Ammon's horn (tissue), 1 donor: ENCODE results near the gene ARHGEF7.

ENCODE experiments used
- DNase-seq: peaks from one replicate; pipeline ENCODE4 v3.0.0-alpha.2; 2016; ENCODE audit warnings: low spot score

Gene ARHGEF7

DNA sequence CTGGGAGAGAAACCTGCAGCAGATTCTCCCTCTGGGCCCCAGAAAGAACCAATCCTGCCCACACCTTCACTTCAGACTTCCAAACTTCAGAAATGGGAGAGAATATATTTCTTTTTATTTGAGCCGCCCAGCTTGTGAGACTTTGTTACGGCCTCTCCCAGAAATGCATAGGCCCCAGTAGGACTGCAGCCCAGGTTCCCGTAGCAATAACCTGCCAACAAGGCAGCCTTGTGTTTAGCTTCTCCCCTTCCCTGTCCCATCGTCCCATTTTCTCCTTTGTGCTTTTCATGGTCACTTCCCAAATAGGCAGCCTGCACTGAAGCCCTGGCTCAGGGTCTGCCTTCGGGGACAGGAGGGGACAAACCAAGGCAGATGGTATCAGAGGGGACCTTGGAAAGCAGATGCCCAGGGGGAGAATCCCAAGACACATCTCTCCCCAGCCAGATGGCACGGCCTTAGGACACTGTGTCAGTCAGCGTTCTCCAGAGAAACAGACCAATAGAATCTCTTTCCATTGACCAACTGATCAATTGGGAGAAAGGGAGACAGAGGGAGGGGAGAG lies 3.7 kb upstream of the ARHGEF7 start:
- no peak for DNase-seq

DNA sequence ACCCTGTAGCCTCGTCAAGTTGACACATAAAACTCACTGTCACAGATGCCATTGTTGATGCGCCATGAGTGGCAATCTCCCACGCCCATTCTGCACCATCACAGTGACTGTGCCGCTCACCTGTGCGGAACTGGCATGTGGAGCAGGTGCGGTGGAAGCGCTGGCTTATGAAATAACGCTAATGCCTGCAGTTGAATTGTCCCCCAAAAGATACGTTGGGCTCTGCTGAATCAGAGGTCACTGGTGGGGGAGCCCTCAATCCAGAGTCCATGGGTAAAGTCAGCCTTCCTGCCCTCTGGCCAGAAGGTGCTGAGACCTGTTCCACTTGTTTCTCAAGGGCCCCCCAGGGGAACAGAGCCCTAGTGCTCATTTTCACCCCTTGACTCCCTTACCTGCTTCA lies 2.9 kb upstream of the ARHGEF7 start:
- DNase-seq, result no peak

DNA sequence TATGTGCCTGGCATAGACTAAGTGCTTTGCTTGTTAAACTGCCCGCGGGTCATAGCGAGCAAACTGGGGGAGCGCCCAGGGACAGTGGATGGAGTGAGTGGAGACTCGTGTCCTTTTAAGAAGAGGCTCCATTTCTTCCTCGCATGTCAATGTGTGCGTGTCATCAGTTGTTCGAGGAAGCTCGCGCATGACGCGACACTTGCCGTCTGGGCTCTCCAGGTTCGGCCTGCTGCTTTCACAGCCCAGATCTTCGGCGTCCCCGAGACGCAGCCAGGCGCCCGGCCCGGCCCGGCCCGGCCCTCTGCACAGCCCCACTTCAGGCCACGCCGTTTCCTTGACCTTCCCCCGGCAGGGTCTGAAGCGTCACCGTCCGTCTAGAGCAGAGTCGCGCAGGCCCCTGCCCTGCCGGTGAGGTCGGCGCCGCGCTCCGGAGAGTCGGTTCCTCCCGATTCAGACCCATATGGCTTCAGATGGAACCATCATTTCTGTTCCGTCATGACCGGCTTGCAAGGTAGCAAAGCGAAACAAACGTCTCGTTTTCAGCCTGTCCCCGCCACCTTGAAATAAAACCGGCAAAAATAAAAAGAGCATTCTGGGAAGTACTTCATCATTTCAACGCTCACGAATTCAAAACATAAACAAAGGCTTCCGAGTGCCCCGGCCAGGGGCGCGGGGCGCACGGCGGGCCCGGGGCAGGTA lies 599 bp upstream of the ARHGEF7 start:
- peak; percentile 35 for DNase-seq

DNA sequence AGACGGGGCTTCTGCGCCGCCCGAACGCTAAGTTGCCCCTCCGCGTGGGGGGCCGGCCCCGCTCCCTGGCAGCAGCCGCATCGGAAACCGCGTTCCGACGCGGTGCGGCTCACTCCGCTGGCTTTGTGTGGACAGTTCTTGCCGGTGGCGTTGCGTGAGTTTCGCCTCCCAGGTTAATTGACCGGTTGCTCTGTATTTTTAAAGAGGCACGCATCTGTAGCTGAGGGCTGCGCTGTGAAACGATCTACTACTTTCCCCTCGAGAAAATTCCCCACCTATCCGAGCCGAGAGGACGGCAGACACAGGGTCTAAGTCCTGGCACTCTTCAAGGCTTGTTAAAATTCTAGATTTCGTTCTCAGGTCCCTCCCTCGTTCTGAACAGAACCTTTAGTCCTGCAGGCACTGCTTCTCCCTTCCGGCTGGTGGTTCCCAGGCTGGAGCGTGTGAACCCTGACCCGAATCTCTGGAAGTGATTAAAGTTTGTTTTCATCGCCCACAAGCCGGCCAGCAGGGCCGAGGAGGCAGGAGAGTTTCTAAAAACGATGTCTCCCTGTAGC lies 933 bp downstream of the ARHGEF7 start:
- no peak for DNase-seq

DNA sequence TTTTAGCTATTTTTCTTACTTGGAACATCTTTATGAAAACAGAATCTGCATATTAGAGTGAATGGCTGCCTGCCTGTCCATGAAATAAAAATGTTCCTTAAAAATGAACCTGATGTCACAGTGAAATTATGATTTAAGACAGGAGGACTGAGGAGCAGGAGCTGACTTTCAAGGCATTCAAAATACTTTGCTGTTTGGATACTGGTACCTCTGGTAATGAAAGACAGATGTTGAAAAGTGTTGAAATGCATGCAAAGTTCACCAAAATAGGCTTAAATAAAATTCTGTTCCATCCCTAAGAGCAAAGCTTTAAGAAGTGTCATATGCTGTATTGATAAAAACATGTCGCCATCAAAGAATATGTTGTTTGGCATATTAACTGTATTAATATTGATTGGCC lies 1.7 kb downstream of the ARHGEF7 start:
- no peak for DNase-seq

DNA sequence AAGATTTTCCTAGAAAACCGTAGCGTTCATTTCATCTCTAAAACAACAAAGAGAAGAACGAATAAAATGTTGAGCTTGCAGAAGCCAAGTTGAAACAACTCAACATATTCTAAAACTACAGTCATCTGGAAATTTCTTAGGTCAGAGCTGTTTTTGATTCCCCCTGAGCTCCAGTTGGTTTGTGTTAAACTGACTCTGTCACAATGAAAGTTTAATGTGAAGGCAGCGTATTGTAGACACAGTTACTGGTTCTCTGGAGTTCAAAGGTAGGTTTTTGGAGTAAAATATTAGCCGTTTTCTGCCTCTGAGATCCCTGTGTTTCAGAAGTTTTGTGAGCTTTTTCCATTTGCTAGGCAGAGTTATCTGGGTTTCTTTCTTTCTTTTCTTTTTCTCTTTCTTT lies 2.2 kb downstream of the ARHGEF7 start:
- no peak for DNase-seq

DNA sequence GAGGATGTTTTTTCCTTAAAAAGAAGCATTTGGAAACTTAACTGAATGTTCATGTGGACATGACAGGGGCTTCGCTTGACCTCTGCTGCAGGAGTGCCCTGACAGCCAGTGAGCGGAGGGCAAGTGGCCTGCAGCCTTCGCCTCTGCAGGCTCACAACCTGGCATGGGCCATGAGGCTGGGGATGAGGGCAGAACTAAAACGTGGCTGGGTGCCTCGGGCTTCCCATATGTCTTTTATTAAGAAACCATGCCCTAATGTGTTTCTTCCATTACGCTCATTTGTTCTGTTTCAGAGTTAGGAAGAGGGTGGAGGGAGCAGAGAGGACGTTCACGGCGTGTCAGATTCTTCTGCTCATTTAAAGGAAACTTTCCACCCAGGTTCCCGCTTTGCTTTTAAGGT lies 2.9 kb downstream of the ARHGEF7 start:
- no peak for DNase-seq

DNA sequence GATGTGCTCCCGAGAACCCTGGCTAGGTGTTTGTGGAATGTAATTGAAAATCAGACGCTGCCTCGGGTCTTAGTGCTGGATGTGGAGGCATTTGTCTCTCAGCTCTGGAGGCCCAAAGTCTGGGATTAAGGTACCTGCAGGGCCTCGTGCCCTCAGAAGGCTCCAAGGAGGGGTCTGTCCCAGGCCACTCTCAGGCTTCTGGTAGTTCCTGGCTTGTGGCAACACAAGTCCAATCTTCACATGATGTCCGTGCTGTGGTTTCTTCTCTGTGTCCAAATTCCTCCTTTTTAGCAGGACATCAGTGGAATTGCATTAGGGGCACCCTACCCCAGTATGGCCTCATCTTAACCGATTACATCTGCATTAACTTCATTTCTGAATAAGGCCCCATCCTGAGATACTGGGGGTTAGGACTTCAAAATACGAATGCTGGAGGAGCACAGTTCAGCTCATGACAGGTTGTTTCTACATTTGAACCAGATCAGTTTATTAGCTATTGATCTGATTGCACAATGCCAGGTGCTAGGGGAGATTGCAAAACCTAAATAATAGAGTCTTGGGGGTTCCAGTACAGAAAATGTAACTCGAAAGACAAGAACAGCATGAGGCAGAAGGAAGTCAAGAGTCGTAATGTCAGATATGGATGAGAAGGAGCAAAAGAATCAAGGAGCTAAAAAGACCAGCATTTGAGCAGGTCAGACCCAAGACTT lies 3.9 kb downstream of the ARHGEF7 start:
- DNase-seq, result no peak

DNA sequence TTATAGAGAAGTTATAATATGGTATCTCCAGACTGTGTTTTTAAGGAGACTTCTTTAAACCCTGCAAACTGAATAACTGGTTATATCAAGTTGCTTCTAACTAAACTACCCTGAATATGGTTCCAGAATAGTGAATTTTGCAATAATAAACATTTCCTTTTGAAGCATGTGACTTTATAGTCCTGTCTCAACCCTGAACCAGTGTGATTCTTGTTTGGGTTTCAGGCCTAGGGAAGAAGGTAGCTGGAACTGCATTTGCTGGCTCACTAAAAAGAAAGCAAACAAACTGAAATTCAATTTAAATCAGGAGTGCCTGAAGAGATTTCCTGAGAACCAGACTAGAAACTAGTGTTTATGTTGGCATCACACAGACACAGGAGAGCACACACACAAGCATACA lies 4.9 kb downstream of the ARHGEF7 start:
- DNase-seq, result no peak

DNA sequence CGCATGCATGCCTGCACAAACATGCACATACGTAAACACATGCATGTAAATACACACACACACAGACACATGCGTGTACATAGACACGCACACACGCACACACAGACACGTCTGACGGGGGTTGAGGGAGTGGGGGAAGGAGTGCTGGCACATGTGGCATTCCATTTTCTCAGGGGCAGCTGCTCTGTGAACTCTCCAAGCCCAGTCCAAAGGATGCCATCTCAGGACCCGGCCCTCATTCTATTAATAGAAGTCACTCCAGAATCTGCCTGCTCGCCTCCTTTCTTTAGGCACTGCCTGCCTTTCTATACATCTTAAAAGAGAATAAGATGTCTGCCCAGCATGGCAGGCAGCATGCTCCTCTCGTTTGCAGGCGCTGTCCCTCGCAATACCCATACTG lies 5.3 kb downstream of the ARHGEF7 start:
- no peak for DNase-seq

DNA sequence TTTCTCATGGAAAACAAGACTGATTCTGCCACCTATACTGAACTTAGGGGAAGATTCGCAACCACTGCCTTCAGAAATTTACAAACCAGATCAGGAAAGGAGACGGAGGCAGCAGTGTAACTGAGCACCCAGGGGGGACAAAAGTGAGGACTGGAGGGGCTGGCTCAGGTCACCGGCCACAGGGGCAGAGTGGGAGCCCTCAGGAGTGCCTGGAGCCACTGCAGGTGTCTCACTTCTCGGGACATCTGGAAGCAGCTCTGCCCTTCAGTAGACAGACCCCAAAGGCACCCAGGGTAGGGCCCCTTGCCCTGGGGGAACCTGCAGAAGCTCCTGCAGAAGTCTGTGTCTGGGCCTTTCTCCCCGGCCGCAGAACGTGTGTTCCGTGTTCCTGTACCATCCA lies 5.8 kb downstream of the ARHGEF7 start:
- no peak for DNase-seq

DNA sequence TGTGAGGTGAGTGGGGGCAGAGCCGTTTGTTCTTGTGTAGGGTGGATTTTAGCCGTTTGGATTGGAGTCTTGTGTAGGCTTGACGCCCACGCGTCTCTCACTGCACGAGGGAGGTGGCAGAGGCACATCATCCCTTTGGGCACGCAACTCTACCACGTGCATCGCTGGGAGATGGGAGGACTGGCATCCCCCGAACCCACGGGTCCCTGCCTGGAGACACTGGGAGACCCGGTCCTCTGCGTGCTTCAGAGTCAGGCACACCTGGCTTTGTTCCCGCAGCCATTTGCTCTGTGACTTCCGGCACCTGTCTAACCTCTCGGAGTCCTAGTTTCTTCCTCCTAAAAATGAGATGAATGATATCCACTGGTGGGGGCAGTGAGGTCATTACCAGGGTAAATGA lies 6.4 kb downstream of the ARHGEF7 start:
- DNase-seq, result no peak

DNA sequence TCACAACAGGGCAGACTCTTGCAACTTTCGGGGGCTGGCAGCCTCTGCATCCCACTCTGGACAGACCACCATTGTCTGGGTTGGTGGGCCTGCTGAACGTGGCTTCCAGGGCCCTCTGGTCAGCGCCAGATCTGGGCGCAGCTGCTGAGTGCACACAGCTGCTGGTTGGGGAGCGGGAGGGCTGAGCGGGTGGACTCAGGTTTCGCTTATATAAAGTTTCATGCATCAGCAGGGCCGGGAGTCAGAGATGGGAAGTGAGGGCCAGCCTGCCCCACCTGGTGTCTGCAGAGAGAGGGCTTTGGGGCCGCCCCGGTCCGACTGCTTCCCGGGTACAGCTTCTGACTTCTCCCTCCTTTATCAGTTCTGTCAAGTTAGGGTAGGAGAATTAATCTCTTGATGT lies 6.9 kb downstream of the ARHGEF7 start:
- DNase-seq, result no peak

DNA sequence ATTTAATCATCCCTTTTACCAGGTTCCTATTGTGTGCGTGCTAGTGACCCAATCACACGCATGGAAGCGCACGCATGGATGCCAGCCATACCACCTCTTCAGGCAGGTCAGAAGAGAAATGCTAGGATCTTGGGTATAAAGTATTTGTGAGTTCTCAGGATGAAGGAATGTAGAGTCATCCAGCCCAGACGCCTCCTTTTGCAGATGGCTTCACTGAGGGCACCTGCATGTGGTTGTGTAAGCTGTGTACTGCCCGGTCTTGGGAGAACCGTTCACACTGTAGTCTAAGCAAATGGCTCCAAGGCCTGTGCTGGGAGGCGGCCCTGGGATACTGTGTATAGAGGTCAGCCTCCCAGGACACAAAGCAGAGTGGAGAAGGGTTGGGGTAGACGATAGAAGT lies 7.5 kb downstream of the ARHGEF7 start:
- DNase-seq, result no peak

DNA sequence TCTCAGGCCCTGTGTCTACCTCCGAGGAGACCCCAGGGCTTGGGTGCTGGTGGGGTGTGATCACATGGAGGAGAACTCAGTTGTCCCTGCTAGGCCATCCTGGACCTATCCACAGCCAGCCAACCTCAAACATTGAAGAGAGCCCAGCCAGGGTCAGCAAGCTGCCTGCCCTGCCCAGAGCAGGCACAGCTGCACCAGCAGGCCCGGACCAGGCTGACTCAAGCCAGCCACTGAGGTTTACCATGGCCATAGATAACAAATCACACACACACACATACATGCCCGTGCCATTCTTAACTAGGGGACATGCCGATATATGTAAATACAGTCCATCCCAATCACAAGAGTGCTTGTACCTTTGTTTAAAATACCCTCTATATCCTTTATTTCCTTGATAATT lies 8.1 kb downstream of the ARHGEF7 start:
- no peak for DNase-seq

DNA sequence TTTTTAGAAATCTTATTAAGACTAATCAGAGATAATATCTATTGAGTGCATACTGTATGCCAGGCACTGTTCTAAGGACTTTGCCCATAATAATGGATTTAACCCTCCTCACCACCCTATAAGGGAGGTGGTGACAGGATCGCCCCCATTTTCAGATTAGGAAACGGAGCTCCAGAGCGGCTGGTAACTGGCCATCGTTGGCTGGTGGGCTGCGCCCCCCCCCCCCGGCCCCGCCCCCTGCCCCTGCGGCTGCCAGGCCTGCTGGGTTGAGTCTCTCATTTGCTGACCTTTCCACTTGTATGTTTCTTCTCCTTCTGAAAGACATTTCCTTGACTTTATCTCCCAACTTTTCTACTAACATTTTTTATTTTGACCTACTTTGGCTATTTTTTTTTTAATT lies 8.5 kb downstream of the ARHGEF7 start:
- no peak for DNase-seq

DNA sequence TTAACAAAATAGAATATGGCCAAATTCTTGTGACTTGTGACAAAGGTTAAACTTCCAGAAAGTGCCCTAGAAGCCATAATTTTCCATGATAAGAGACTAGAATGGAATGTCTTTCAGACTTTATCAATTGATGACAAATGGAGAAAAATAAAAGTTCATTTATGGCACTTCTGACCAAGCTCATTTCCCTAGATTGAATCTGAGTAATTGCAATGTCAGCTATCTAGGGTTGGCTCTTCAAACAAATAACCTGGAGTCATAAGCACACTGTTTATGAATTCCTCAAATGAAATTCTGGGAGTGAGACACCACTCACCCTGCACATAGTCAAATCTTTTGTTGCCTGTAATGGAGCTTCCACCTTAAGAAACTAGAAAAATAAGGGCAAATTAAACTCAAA lies 11.4 kb downstream of the ARHGEF7 start:
- no peak for DNase-seq

DNA sequence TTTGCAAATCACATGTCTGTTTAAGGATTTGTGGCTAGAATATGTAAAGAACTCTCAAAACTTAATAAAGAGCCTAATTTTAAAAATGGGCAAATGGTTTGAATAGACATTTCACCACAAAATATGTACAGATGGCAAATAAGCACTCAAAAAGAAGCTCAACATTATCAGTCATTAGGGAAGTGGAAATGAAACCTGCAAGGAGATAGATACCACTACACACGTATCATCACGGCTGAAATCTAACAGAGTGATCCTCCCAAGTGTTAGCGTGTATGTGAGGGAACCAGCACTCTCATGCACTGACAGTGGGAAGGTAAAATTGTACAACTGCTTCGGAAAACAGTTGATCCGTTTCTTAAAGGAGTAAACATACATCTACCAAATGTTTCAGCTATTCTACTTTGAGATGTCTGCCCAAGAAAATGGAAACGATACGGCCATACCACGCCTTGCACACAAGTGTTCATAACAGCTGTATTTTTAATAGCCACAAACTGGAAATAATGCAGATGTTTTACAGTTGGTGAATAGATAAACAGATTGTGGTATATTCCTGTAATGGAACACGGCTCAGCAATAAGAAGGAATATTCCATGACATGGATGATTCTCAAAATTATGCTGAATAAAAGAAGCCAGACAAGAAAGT lies 14.5 kb downstream of the ARHGEF7 start:
- DNase-seq, result no peak

DNA sequence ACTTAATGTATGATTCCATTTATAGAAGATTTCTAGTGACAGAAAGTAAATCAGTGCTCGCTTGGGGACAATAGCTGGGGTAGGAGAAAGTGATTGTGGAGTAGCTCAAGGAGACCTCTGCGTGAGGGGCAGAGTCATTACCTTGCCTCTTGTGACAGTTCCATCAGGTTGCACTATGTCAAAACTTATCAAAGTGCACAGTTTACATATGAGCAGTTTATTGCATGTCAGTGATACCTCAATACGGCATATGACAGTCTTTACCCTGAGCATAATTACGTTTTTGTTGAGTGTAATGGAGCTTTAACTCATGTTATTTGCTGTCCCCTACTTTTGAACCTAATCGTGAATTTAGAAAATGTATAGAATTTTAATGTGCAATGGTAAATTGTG lies 15.0 kb downstream of the ARHGEF7 start:
- no peak for DNase-seq

DNA sequence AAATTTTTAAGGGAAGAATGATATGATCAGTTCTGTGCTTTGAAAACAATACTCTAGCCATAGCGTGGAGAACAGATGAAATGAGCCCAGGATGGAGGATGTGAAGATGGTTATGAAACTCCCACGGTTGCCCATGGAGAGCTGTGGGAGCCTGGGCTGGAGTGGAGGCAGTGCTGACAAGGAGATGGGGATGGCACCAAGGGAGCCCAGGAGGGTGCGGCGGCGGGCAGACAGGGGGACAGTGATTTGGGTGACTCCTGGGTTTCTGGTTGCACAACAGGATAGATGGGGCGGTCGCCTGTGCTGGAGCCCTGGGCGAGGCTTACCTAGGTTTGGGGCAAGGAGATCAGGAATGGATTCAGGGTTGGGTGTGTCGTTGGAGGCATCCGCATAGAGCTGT lies 15.9 kb downstream of the ARHGEF7 start:
- no peak for DNase-seq

DNA sequence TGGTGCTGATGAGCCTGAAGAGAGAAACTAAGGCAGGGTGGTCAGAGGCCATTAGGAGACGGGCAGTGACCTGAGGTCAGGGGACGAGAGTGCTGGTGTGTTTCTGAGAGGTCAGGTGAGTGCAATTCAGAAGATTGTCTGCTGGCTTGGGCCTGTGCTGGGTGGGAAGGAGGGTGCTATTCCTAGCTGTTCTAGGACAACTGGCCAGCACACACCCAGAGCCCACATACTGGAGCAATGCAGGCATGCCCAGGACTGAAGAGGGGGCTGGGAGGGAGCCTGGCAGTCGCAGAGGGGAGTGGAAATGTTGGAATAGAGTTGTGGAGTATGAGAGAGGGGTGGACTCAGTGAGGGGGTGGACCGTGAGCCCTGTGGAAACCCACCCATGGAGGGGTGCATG lies 16.5 kb downstream of the ARHGEF7 start:
- no peak for DNase-seq

DNA sequence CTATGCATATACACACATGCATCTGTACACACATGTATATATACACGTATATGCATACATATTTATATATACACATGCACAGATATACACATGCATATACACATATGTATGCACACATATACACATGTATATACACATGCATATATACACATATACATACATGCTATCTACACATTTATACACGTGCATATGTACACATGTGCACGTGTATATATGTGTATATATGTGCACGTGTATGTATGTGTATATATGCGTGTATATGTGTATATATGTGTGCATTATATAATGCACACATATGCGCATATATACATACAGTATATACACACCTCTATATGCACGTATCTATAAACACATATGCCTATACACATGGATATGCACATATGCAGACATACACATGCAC lies 17.8 kb downstream of the ARHGEF7 start:
- DNase-seq, result no peak

DNA sequence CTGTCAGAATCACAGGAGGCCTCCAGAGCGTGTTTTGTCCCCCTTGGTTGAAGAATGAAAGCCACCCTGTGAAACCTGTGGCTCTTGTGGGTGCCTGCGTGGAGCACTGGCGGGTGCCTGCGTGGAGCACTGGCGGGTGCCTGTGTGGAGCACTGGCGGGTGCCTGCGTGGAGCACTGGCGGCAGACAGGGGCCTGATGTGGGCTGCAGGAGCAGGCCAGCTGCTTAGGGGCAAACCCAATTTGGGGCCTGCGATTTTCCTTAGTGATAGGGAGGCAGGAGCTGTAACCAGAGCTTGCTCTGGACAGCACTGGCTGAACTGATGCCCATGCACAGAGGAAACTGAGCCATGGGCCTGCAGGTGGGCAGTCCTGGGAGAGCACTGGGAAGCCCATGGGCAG lies 24.3 kb downstream of the ARHGEF7 start:
- no peak for DNase-seq
